Chondrocyte (in vitro differentiated cells): ENCODE data around the gene PLCB2. TPM values are rescaled to one million over a fixed set of nuclear protein-coding genes. Genes with fewer than 3 reads are reported as not detected.

Source experiments
- DNase-seq: peaks from one replicate; pipeline ENCODE4 v3.0.0; 2021; ENCODE audit warnings: mixed read lengths, low spot score
- H3K27ac Mint-ChIP-seq: one replicate; pipeline ENCODE4 v1.8.0; 2021; ENCODE audit warnings: mild to moderate bottlenecking, moderate library complexity, mixed read lengths; ENCODE audit not compliant: unreplicated experiment
- H3K27me3 Mint-ChIP-seq: 2 replicates; pipeline ENCODE4 v1.8.0; 2021; ENCODE audit warnings: low read depth, mixed read lengths
- H3K36me3 Mint-ChIP-seq: 2 replicates; pipeline ENCODE4 v1.8.0; 2021; ENCODE audit warnings: low read depth, mixed read lengths
- H3K4me1 Mint-ChIP-seq: 2 replicates; pipeline ENCODE4 v1.8.0; 2021; ENCODE audit warnings: low read depth, mild to moderate bottlenecking, mixed read lengths
- H3K4me3 Mint-ChIP-seq: one replicate; pipeline ENCODE4 v1.8.0; 2021; ENCODE audit warnings: mild to moderate bottlenecking, moderate library complexity, mixed read lengths; ENCODE audit not compliant: unreplicated experiment
- H3K9me3 Mint-ChIP-seq: 2 replicates; pipeline ENCODE4 v1.8.0; 2021; ENCODE audit warnings: low read depth, mixed read lengths
- total RNA-seq: library from RNA; stranded (reverse); gene quantifications from 3 replicates; pipeline ENCODE4 v1.2.1, GENCODE V29; 2021
- TF ChIP-seq, protein P1 (sequence below): fragments of 200-600 bp; sonication (generic); IDR thresholded peaks from 2 replicates; pipeline ENCODE4 v1.5.0; 2021; ENCODE audit warnings: antibody characterized with exemption, mild to moderate bottlenecking, moderate library complexity

PLCB2 gene
- total RNA-seq, 1 donor from 2014 or later: 2.8 TPM

- Mint-ChIP-seq H3K4me1 (peaks cover 13% of the 10 kb centered on the region), H3K27me3 (no peaks in the 10 kb centered on the region), H3K4me3 (no peak overlapping the region), H3K9me3 (no peaks in the 10 kb centered on the region), H3K27ac (no peak overlapping the region), H3K36me3 (no peaks in the 10 kb centered on the region)
- TF ChIP-seq, protein P1, sequence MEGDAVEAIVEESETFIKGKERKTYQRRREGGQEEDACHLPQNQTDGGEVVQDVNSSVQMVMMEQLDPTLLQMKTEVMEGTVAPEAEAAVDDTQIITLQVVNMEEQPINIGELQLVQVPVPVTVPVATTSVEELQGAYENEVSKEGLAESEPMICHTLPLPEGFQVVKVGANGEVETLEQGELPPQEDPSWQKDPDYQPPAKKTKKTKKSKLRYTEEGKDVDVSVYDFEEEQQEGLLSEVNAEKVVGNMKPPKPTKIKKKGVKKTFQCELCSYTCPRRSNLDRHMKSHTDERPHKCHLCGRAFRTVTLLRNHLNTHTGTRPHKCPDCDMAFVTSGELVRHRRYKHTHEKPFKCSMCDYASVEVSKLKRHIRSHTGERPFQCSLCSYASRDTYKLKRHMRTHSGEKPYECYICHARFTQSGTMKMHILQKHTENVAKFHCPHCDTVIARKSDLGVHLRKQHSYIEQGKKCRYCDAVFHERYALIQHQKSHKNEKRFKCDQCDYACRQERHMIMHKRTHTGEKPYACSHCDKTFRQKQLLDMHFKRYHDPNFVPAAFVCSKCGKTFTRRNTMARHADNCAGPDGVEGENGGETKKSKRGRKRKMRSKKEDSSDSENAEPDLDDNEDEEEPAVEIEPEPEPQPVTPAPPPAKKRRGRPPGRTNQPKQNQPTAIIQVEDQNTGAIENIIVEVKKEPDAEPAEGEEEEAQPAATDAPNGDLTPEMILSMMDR: no peak
- DNase-seq: no peak
Measured at GRCh38 chr15:40266828-40267304, 40.9 kb downstream of the PLCB2 start.

GRCh38 chr15:40265875-40266274 lies 41.9 kb downstream of the PLCB2 start:
- Mint-ChIP-seq H3K36me3 (no peaks in the 10 kb centered on the region), H3K27me3 (no peaks in the 10 kb centered on the region), H3K27ac (no peak overlapping the region), H3K4me3 (no peak overlapping the region), H3K9me3 (no peaks in the 10 kb centered on the region), H3K4me1 (peaks cover 13% of the 10 kb centered on the region)
- TF ChIP-seq, protein P1: no peak
- no peak for DNase-seq

DNA sequence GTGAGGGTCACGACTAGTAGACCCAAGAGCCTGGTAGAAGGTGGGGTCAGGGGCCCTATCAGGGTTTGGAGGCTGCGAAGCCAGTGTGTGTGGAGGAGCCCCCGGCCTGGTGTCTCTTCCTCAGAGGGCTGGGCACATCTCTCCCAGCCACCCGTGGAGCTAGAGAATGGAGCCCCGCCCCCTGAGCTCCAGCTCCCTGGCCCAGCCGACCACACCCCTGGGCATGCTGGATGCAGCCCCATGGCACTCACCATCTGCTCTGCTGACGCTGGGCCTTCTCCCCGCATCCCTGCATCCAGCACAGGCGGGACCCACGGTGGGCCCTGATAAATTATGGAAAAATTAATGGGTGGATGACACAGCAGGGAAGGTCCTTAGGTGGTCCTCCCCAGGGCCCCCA lies 42.4 kb downstream of the PLCB2 start:
- no peak for DNase-seq
- Mint-ChIP-seq H3K36me3 (no peaks in the 10 kb centered on the region), H3K27ac (no peak overlapping the region), H3K27me3 (no peaks in the 10 kb centered on the region), H3K9me3 (no peaks in the 10 kb centered on the region), H3K4me1 (peaks cover 13% of the 10 kb centered on the region), H3K4me3 (no peak overlapping the region)
- TF ChIP-seq, protein P1: no peak

- H3K36me3 Mint-ChIP-seq: no peaks in the 10 kb centered on the region
- H3K4me1 Mint-ChIP-seq: peaks cover 17% of the 10 kb centered on the region
- H3K27ac Mint-ChIP-seq: no peak overlapping the region
- H3K4me3 Mint-ChIP-seq: no peak overlapping the region
- no peaks in the 10 kb centered on the region for H3K9me3 Mint-ChIP-seq
- no peaks in the 10 kb centered on the region for H3K27me3 Mint-ChIP-seq
- TF ChIP-seq, protein P1: no peak
- DNase-seq: no peak
Measured at GRCh38 chr15:40264321-40265153, 43.2 kb downstream of the PLCB2 start.

- peaks cover 17% of the 10 kb centered on the region for H3K4me1 Mint-ChIP-seq
- H3K9me3 Mint-ChIP-seq: no peaks in the 10 kb centered on the region
- no peak overlapping the region for H3K27ac Mint-ChIP-seq
- H3K4me3 Mint-ChIP-seq: no peak overlapping the region
- no peaks in the 10 kb centered on the region for H3K36me3 Mint-ChIP-seq
- DNase-seq: no peak
- TF ChIP-seq, protein P1: no peak
- H3K27me3 Mint-ChIP-seq: no peaks in the 10 kb centered on the region
Measured at GRCh38 chr15:40263024-40263754, 44.5 kb downstream of the PLCB2 start.
